ENCODE data around the gene SCTR.

DNA sequence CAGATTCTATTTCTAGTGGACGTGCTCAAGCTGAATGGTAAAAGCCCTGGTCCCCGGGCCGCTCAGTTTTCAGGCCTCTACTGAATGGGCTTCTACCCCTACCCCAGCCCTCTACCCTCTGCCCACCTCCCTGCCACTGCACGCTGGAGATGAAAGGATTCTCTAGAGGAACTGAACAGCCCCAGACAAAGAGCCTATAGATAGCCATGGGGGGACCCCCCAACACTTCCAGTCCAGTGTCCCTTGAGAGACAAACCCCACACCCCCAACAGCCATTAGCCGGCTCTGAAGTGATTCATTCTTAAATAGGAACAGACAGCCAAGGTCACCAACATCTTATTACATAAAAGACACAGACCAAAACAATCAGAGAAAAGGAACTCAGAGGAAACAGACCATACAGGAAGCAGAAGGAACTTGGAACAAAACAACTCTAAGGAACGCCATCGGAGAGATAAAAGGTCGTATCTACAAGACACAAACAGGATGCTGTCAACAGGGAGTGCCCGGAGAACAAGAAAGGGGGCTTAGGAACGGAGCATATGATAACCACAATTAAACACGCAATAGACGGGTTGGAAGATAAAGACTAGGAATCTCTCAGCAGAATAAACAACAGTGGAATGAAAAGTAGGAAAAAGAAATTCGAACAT lies 69.1 kb downstream of the SCTR start:
- TF ChIP-seq, protein P1, sequence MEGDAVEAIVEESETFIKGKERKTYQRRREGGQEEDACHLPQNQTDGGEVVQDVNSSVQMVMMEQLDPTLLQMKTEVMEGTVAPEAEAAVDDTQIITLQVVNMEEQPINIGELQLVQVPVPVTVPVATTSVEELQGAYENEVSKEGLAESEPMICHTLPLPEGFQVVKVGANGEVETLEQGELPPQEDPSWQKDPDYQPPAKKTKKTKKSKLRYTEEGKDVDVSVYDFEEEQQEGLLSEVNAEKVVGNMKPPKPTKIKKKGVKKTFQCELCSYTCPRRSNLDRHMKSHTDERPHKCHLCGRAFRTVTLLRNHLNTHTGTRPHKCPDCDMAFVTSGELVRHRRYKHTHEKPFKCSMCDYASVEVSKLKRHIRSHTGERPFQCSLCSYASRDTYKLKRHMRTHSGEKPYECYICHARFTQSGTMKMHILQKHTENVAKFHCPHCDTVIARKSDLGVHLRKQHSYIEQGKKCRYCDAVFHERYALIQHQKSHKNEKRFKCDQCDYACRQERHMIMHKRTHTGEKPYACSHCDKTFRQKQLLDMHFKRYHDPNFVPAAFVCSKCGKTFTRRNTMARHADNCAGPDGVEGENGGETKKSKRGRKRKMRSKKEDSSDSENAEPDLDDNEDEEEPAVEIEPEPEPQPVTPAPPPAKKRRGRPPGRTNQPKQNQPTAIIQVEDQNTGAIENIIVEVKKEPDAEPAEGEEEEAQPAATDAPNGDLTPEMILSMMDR (conservative IDR thresholded peaks at IDR 0.05 in 1 of 2, IDR thresholded peaks at IDR 0.05 in 1 of 2; ENCODE audit: extremely low read depth in 1 of 2, insufficient read depth in 1 of 2, low read depth in 1 of 2, low read length in 2 of 2) = no peak
- no peak for TF ChIP-seq EZH2 (IDR thresholded peaks at IDR 0.05; ENCODE audit: borderline replicate concordance, low read length)

Measured in mammary epithelial cell (primary cell).